HUES48 (cell line): Measurements from ENCODE around the gene ACTR2.

Experiments used
- H3K27ac ChIP-seq: one replicate; pipeline ENCODE4 v1.7.0; 2013; ENCODE audit warnings: low read depth, low read length, inconsistent platforms
- H3K27me3 ChIP-seq: 2 replicates; pipeline ENCODE4 v1.6.1; 2013; ENCODE audit warnings: mild to moderate bottlenecking, low read length; ENCODE audit not compliant: control insufficient read depth, insufficient read depth
- H3K36me3 ChIP-seq: 2 replicates; pipeline ENCODE4 v1.6.1; 2013; ENCODE audit warnings: low read length; ENCODE audit not compliant: control insufficient read depth, insufficient read depth
- H3K4me1 ChIP-seq: 2 replicates; pipeline ENCODE4 v1.6.1; 2013; ENCODE audit warnings: mild to moderate bottlenecking, low read length; ENCODE audit not compliant: control insufficient read depth, insufficient read depth
- H3K4me3 ChIP-seq: 2 replicates; pipeline ENCODE4 v1.5.1; 2013; ENCODE audit warnings: mild to moderate bottlenecking, low read depth, low read length
- H3K9ac ChIP-seq: 2 replicates; pipeline ENCODE4 v1.6.1; 2013; ENCODE audit warnings: mild to moderate bottlenecking, low read depth, low read length, moderate library complexity
- H3K9me3 ChIP-seq: 2 replicates; pipeline ENCODE4 v1.6.1; 2013; ENCODE audit warnings: low read length; ENCODE audit not compliant: control insufficient read depth, insufficient read depth

Gene ACTR2

DNA sequence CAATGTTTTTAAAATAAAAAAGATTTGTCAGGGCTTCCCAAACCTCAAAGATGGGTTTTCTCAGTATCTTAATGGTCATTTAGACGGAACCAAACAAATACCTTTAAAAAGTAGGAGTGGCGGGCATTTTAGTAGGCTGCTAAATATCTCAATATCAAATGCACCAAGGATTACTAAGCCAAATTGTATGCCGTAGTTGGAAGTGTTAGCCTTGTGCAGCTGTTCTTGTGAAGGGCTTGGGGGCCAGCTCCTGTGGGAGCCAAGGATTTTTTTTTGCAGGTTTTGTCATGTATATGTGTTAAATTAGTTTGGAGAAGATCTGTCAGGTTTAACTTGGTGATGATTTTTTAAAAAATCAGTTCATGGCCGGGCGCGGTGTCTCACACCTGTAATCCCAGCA lies 52.1 kb downstream of the ACTR2 start:
- Histone ChIP-seq H3K9me3 (no peaks in the 10 kb centered on the region), H3K9ac (no peak overlapping the region), H3K4me3 (no peak overlapping the region), H3K36me3 (no peaks in the 10 kb centered on the region), H3K27me3 (peaks cover 76% of the 10 kb centered on the region), H3K4me1 (peaks cover 19% of the 10 kb centered on the region), H3K27ac (no peak overlapping the region)

DNA sequence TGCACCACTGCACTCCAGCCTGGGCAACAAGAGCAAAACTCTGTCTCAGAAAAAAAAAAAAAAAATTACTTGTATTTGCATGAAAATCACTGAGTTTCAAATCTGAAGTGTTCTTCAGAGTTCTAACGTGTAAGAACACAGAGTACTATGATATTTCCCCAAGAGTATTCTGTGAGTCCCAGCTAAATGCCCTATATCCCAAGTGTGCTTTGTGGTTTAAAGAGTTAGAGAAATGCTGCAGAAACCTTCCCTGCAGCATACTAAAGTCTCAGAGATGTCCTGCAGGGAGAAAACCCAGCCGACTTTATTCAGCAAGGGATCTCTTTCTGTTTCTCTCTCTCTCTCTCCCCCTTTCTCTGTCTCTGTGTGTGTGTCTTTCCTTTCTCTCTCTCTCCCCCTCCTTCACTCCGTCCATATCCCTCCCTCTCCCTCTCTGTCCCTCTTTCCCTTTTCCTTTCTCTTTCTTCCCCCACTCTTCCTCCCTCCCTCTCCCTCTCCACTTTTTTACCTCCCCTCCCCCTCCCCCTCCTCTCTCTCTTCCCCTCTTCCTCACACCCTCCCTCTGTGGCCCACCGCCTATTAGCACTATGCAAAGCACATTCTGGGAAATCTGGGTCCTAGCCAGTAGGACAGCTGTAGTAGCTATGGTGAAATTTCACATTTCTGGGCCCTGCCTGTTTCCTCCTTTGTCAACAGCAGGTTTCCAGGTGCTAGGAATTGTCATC lies 54.2 kb downstream of the ACTR2 start:
- H3K27ac ChIP-seq, result no peak overlapping the region
- H3K27me3 ChIP-seq, result peaks cover 69% of the 10 kb centered on the region
- no peaks in the 10 kb centered on the region for H3K9me3 ChIP-seq
- H3K36me3 ChIP-seq, result no peaks in the 10 kb centered on the region
- no peak overlapping the region for H3K4me3 ChIP-seq
- H3K4me1 ChIP-seq, result peaks cover 14% of the 10 kb centered on the region
- H3K9ac ChIP-seq, result no peak overlapping the region

- no peak overlapping the region for H3K27ac ChIP-seq
- no peak overlapping the region for H3K9ac ChIP-seq
- peaks cover 67% of the 10 kb centered on the region for H3K27me3 ChIP-seq
- H3K36me3 ChIP-seq, result no peaks in the 10 kb centered on the region
- no peak overlapping the region for H3K4me3 ChIP-seq
- peaks cover 12% of the 10 kb centered on the region for H3K4me1 ChIP-seq
- no peaks in the 10 kb centered on the region for H3K9me3 ChIP-seq
Measured at GRCh38 chr2:65282477-65283053, 54.9 kb downstream of the ACTR2 start.

- H3K27ac ChIP-seq, result no peak overlapping the region
- H3K4me3 ChIP-seq, result no peak overlapping the region
- H3K27me3 ChIP-seq, result peaks cover 25% of the 10 kb centered on the region
- no peaks in the 10 kb centered on the region for H3K36me3 ChIP-seq
- H3K9ac ChIP-seq, result no peak overlapping the region
- peaks cover 3% of the 10 kb centered on the region for H3K4me1 ChIP-seq
- H3K9me3 ChIP-seq, result no peaks in the 10 kb centered on the region
Measured at GRCh38 chr2:65287364-65287763, 59.7 kb downstream of the ACTR2 start.

DNA sequence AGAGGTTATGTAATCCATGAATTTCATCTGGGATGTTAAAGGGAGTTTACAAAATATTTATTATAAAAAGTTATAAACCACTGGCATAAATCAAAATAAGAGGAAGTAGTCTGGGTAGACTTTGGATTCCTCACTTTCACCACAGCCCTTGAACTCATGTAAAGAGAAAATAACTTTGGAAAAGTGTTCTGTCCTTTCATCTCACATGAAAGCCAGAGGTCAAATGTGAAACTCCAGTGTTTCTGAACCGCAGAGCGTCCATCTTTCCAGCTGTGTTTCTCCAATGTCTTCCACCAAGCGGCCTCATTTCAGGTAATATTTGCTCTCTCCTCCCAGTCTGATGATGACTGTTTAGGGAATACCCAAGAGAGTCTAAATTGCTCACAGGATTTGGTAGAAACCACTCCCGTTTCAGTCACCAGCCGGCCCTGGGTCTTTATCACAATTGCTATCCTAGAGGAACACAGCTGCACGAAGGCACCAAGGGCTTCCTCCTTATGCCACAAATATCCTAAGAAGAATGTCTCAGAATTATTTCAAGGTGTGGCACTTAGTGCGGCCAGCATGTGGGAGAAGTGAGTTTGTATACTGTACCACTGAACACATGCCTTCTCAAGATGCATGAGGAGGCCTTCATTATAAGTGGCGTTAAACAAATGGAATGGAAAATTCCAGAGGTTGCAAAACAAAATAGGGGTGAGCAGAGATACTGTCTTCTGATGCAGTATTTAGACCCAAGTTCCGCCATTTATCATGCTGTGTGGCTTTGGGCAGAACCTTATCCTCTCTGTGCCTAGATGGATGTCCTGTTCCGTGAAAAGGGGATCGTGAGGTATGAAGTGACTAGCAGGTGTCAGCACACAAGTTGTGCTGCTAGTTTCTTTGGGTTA lies 63.8 kb downstream of the ACTR2 start:
- no peak overlapping the region for H3K9ac ChIP-seq
- H3K27me3 ChIP-seq, result peaks cover 10% of the 10 kb centered on the region
- H3K9me3 ChIP-seq, result no peaks in the 10 kb centered on the region
- no peaks in the 10 kb centered on the region for H3K36me3 ChIP-seq
- no peaks in the 10 kb centered on the region; the same call in 1 of the 2 replicates for H3K4me1 ChIP-seq
- H3K27ac ChIP-seq, result no peak overlapping the region
- H3K4me3 ChIP-seq, result no peak overlapping the region

- no peaks in the 10 kb centered on the region for H3K9me3 ChIP-seq
- H3K9ac ChIP-seq, result no peak overlapping the region
- H3K27me3 ChIP-seq, result 0 out of 2 replicates have a peak, but pooled peaks cover 4% of the 10 kb centered on the region
- H3K36me3 ChIP-seq, result no peaks in the 10 kb centered on the region
- no peak overlapping the region for H3K27ac ChIP-seq
- no peaks in the 10 kb centered on the region; the same call in 1 of the 2 replicates for H3K4me1 ChIP-seq
- H3K4me3 ChIP-seq, result no peak overlapping the region
Measured at GRCh38 chr2:65292106-65292400, 64.4 kb downstream of the ACTR2 start.

GRCh38 chr2:65292461-65293011 lies 64.9 kb downstream of the ACTR2 start:
- Histone ChIP-seq H3K4me1 (no peaks in the 10 kb centered on the region; the same call in 1 of the 2 replicates), H3K9ac (no peak overlapping the region), H3K9me3 (no peaks in the 10 kb centered on the region), H3K36me3 (no peaks in the 10 kb centered on the region), H3K27me3 (0 out of 2 replicates have a peak, but pooled peaks cover 1% of the 10 kb centered on the region), H3K27ac (no peak overlapping the region), H3K4me3 (no peak overlapping the region)

DNA sequence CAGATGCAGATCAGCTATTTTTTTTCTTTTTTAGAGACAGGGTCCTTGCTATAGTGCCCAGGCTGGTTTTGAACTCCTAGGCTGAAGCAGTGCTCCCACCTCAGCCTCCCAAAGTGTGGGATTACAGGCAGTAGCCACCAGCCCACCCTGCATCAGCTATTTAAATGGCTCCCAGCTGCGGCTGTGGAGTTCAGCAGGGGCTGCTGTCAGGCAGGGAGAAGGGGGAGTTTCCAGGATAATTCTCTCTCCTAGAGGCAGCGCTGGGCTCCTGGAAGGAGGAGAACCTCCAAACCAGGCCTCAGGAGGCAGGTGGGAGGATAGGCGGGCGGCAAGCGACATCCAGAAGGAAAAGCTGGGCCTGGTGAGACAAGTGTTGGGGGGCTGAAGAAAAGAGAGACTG lies 65.7 kb downstream of the ACTR2 start:
- no peak overlapping the region for H3K4me3 ChIP-seq
- no peaks in the 10 kb centered on the region; the same call in 1 of the 2 replicates for H3K4me1 ChIP-seq
- no peak overlapping the region for H3K27ac ChIP-seq
- no peak overlapping the region for H3K9ac ChIP-seq
- no peaks in the 10 kb centered on the region for H3K36me3 ChIP-seq
- no peaks in the 10 kb centered on the region for H3K27me3 ChIP-seq
- no peaks in the 10 kb centered on the region for H3K9me3 ChIP-seq

DNA sequence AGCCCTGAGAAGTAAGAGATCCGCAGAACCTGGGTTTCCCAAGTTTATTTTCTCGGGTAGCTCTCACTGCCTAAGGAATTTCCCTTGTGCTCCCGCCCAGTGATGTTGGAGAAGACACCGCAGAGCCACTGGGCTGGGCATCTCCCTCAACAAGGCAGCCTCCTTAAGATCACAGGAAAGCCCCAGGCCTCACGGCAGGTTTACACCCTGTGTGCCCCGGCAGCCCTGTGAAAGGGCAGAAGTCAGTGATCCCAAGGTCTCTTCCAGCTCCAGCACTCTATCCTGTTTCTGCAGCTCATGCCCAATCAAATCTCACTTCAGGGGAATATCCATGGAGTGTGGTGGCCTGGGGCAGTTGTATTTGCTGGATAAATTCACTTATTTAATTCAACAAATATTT lies 66.5 kb downstream of the ACTR2 start:
- H3K9ac ChIP-seq, result no peak overlapping the region
- no peak overlapping the region for H3K4me3 ChIP-seq
- no peaks in the 10 kb centered on the region for H3K27me3 ChIP-seq
- H3K9me3 ChIP-seq, result no peaks in the 10 kb centered on the region
- no peak overlapping the region for H3K27ac ChIP-seq
- H3K4me1 ChIP-seq, result no peaks in the 10 kb centered on the region; the same call in 1 of the 2 replicates
- H3K36me3 ChIP-seq, result no peaks in the 10 kb centered on the region

GRCh38 chr2:65294701-65295100 lies 67.1 kb downstream of the ACTR2 start:
- Histone ChIP-seq H3K27ac (no peak overlapping the region), H3K4me3 (no peak overlapping the region), H3K9ac (no peak overlapping the region), H3K4me1 (peaks cover under 1% of the 10 kb centered on the region), H3K9me3 (no peaks in the 10 kb centered on the region), H3K36me3 (no peaks in the 10 kb centered on the region), H3K27me3 (no peaks in the 10 kb centered on the region)
